HG03108 (cell line): ENCODE data around the gene DLG2.
"Not testable (repeated sequence)": the region's sequence is repeated elsewhere in the genome, so short reads cannot be mapped to it uniquely, and the experiment has no call there.

Experiments used
- ATAC-seq: cut with Tn5 transposase; IDR thresholded peaks from one replicate; pipeline ENCODE4 v1.9.1; 2021; ENCODE audit warnings: moderate library complexity; ENCODE audit not compliant: unreplicated experiment

The DLG2 gene

DNA sequence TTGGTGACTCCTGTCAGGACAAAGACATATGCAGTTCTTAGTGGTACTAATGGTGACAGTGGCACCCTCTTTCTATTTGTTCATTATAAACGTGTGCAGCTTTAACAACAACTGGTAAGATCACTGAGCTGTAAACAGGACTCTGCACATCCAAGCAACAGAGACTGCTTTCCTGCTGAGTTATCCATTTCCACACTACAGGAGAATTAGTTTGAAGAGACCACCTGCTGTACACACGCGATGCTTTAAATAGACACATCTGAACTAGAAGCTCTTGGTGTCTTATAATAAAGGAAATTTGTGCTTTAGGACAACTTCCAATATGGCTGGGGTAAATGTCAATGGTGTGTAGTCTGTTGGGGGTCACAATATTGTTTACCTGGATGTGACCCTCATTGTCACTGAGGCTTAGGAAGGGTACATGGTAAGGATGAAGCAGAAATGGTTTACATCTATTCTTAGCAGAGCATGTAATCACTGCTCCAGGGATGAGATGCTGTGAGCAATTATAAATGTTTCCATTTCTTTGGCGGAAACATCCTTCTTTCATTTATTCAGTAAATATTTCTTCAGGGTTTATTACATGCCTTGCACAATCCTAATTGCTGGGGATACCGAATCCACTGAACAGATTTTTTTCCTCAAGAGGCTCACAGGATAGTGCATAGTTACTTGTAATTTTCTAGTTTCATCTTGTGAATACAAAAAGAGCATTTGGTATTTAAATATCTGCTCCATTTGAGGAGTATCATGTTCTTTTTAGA lies 1987.0 kb downstream of the DLG2 start:
- ATAC-seq, result no peak

DNA sequence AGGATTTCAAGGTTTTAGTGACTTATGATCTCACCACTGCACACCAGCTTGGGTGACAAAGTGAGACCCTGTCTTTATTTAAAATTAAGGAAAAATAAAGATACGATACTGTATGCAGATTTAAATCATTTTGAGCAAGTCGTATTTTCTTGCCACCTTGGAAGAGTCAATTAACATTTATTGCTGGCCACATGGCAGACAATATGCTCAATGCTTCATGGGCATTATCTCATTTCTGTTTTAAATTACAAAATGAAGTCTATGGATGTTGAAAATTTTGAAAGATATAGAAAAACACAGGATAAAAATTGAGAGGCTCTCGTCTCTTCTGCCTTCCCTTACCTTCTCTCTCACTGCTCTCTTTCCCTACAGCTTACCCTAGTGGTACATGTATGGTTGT lies 1992.0 kb downstream of the DLG2 start:
- ATAC-seq, result no peak

DNA sequence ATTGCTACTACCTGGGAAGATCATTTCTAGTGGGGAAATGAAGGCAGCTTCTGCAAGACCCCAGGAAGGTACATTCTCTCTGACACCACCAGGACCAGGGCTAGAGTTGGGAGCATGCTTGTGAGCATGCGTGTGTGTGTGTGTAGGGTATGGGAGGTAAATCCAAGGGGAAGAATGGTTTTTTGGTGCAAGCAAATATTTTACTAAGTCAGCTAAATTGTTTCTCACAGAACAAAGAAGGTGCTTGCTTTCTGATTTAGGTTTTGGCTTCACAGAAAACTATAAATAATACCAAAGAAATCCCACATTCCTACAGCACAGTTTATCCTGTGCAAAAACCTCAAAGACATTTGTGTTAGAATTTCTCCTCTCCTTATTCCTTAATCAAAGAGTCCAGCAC lies 1996.9 kb downstream of the DLG2 start:
- no peak for ATAC-seq

DNA sequence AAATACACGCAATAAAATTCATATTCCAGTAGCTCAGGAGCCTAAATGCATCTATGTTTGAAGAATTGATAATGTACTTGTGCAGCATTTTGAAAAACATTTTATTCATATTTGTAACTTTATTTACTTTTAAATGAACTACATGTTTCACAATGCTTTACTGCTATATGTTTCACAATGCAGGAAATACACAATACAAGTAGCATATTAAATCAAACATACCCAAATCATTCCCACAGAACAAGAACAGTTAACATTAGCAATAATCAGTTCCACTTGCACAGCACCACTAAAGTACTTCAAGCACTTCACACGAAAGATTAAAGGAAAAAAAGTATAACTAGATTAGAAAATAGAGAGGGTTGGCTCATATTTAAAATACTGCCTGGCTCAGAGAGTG lies 1997.4 kb downstream of the DLG2 start:
- ATAC-seq, result no peak

DNA sequence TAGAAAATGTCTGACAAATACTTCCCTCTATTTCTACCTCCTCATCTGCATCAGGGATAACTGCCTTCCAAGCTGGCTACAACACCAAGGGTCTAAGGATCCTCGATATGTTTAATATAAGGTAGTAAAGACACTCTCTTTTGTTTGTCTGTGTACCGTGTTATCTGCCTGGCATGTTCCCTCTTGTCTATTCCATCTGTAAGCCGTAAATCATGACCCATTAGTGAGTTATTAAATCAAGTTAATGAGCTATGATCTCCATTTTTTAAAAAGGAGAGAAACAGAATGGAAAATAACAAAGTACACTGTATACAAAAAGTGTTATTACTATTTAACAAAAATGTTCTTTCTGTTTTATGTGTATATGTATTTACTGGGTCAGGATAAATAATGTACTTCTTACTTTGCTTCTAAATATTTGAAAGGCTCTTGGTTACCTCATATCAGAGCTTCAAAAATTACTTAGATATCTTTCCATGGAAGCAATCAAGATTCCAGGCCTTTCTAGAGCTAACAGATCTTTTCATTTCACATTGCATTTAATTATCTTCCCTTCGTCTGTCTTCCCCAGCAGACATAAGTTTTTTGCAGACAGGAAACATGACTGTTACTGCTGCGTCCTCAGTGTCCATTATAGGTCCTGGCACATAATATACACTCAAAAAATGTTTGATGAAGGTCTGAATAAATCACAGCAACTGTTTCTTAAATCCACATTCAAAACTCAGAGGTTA lies 1998.4 kb downstream of the DLG2 start:
- no peak for ATAC-seq

GRCh38 chr11:83625336-83625735 lies 2001.8 kb downstream of the DLG2 start:
- no peak for ATAC-seq

GRCh38 chr11:83617671-83618070 lies 2009.5 kb downstream of the DLG2 start:
- no peak for ATAC-seq

DNA sequence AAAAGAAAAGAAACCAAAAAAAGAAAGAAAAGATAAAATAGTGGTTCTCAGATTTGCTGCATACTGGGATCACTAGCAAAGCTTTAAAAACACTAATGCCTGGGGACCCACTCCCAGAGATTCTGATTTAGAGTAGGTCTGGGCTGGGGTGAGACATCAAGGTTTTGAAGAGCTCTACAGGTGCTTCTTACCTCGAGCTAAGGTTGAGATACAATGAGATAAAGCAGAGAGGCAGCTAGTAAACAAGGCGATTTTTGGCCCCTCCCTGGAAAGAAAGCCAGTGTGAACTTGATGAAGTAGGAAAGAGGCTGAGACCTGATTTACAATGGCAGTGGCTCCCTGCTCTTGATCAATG lies 2013.4 kb downstream of the DLG2 start:
- peak; percentile 8 for ATAC-seq

DNA sequence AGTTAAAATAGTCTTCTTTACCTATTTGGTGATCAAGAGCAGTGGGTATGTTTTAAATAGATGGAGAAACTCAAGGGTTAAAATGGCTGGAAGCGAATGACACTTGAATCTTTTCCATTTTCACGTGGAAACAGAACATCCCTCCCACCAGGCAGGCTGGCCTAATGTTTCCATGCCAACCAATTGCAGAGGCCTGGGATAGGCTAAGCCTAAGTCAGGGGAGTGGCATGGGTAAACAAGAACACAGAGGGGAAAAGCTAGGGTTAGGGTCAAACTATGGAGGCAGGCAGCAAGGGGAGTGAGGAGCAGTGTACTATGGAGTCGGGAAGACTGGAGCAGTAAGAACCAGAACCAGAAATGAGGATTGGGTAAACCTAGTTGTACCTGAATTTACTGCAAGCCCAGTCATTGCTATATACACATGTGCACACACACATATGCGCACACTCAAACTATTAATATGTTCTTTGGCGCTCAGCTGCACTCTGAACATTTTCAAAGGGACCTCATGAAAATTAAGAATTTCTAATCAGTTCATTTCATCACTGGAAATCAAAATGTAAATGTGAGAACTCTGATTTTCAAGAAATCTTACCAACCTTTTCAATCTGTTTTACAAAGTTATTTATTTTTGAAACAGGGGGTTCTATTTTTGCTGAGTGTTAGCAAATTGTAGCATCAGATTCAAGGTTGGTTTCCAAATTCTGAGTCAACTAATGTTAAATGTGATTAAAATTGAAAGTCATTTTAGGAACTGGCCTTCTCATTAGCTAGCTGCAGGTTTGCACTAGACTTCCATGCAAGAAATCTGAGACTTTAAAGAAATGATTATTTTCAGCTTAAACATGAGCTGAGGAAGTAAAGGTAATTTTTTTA lies 2014.0 kb downstream of the DLG2 start:
- ATAC-seq, result peak; percentile 91

DNA sequence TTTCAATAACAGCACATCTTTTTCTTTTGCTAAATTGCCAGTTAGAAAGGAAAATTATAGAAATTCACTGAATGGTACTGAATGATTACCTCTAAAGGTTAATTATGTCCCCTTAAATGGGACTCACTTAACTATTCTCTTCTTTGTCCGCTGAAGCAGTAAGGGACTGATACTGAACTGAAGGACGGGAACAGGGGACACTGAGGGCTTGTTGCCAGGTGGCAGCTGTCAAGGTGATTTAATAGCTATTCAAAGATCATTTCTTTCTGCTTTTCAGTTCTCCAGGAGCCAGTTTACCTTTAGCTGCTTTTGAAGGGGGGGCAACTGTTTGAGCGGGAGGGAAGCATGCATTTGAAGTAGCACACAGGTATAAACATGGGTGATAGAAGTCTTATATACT lies 2015.5 kb downstream of the DLG2 start:
- no peak for ATAC-seq

DNA sequence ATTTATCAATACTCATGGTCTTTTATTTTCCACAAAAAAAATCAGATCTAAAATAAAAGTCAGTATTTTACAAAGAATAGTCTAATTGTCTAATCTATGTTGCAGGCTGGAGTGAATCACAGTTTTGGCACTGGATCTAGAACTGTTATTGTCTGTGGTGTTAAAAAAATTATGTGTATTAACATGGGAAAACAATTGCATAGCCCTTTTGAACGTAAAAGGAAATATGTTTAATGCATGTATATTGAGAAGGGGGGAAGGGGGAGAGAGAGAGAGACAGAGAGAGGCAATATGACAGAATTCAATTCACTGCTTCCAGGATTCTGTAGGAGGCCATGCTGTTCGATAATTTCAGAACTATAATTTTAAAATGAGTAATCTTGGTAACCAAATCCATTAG lies 2016.1 kb downstream of the DLG2 start:
- ATAC-seq, result no peak

DNA sequence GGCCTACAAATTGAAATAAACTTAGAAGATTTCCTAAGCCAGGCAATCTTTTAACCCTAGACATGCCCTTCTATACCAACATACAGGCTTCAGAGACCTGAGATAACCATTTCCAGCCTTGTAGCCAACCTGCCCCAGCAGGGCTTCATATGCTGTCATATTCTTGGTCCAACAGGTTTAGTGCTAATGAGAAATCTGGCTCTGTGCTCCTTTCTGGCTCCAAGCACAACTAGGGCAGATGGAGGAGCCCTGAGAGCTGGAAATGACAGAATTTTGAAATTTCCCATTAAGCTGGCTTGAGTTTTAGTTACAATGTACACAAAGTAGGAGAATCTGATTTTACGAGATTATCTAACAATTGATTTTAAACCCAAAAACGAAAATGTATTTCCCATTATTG lies 2018.0 kb downstream of the DLG2 start:
- ATAC-seq, result no peak

DNA sequence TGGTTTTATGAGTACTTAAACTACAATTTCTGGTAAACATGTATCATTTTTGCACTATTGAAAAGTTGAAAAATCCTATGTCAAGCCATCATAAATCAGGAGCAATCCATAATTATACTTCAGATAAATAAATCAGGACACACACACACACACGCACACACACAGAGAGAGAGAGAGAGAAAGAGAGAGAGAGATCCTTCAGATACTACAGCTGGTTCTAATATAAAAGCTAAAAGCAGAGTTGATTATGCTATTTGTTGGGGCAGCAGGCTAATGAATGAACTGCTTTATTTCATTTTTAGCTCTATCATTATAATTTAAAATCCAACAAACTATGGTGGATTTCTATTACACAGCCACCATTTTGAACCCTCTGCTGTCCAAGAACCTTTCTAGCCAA lies 2018.6 kb downstream of the DLG2 start:
- ATAC-seq, result no peak

- ATAC-seq, result no peak
Measured at GRCh38 chr11:83601914-83602527, 2025.1 kb downstream of the DLG2 start.

DNA sequence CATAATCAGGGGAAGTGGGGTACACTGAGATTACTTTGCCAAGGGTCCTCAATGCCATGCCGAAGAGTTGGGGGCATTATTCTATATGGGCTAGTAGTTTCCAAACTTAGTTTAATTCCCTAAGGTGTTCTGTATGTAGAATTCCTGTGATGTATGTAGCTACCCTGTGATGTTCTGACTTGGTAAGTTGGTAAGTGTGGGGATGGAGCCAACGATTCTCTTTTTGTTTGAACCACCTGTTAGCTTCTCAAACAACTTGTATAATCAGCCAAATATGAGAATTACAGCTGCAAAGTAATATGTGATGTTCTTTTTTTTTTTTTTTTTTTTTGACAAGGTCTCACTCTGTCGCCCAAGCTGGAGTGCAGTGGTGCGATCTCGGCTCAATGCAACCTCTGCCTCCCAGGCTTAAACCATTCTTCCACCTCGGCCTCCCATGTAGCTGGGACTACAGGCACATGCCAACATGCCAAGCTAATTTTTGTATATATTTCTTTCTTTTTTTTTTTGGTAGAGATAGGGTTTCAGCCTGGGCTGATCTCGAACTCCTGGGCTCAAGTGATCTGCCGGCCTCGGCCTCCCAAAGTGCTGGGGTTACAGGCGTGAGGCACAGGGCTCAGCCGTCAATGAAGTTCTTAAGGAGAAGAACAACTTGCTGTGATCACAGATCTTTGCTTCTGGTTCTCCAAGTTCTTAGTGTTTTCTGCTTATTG lies 2025.8 kb downstream of the DLG2 start:
- ATAC-seq, result no peak

DNA sequence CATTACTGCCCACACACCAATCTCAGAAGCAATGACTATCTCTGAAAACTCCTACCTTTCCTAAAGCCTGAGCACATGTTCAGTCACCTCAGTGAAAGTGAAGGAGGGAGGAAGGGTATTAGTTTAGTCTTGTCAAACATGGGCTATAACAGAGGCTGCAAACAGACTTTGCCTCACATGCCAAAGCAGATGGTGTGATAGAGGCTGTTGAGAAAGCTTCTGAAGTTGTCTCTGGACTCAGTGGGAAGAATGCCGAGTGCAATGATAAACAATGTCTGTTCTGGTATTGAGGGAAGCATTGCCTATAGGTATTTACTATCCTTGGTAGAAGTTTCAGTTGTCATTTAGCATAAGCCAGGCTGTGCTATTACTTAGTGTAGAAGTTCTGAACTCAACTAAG lies 2026.5 kb downstream of the DLG2 start:
- ATAC-seq, result no peak

DNA sequence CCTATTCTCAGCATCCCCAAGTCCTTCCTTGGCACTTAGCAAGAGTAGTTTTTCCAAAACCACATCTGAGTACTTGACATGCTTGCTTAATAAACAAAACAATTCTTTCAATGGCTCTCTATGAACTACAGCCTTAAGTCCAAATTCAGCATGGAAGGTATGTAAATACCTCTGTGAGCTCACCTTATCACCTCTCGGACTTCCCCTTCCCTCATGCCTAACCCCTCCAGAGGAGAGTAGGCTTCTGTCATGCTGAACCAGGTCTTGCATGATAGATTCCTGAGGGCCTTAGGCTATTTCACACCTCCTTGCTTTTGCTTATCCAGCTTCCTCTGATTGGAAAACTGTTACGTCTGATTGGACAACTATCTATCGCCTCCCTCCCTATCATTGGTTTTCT lies 2028.1 kb downstream of the DLG2 start:
- ATAC-seq, result no peak

- ATAC-seq, result not testable (repeated sequence)
Measured at GRCh38 chr11:83587797-83588196, 2039.3 kb downstream of the DLG2 start.

- peak; percentile 97 for ATAC-seq
Measured at GRCh38 chr11:83583757-83584366, 2043.3 kb downstream of the DLG2 start.

DNA sequence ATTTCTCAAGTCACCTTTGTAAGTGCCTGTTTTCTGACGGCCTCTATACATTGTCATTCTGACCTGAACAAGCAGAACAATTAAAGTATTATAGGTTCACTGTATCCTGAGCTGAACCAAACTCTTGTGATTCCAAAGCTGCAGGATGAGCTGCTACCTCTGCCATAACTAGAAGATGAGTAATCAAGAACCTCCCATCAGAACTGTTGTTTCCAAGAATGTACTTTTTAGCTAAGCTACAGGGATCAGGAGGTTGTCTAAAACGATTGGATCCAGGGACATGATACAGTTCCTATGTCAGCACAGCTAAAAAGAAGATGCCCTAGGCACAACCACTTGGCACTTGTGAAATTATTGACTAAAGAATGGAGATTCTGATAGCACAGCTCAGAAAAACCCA lies 2052.6 kb downstream of the DLG2 start:
- no peak for ATAC-seq
